Tibial nerve (tissue), 4 donors: ENCODE data around the gene HRAS. TPM values are rescaled to one million over a fixed set of nuclear protein-coding genes. Genes with fewer than 3 reads are reported as not detected.

ENCODE experiments used
- DNase-seq, 2 donors: peaks; one replicate each; pipeline ENCODE4 v3.0.0-alpha.2; 2019; ENCODE audit warnings: low spot score in 2 of 2
- H3K27ac ChIP-seq, 4 donors: fragments of 200-600 bp; sonication (generic) in 3 of 4; one replicate each; pipeline ENCODE4 v1.5.1; 2017 to 2019; ENCODE audit warnings: mild to moderate bottlenecking in 1 of 4
- H3K27me3 ChIP-seq, 2 donors: fragments of 200-600 bp; sonication (generic) in 1 of 2; one replicate each; pipeline versions ENCODE4 v1.5.1 to v1.6.0; 2017 to 2019
- H3K36me3 ChIP-seq, 3 donors: fragments of 200-600 bp; sonication (generic); one replicate each; pipeline ENCODE4 v1.5.1; 2018 to 2019
- H3K4me1 ChIP-seq, 4 donors: fragments of 200-600 bp; sonication (generic) in 3 of 4; one replicate each; pipeline ENCODE4 v1.5.1; 2017 to 2019
- H3K4me3 ChIP-seq, 4 donors: fragments of 200-600 bp; sonication (generic) in 3 of 4; one replicate each; pipeline ENCODE4 v1.5.1; 2017 to 2019; ENCODE audit warnings: mild to moderate bottlenecking in 1 of 4, moderate library complexity in 1 of 4
- H3K9me3 ChIP-seq, 4 donors: fragments of 200-600 bp; sonication (generic) in 3 of 4; one replicate each; pipeline ENCODE4 v1.5.1; 2017 to 2019
- CTCF ChIP-seq, 5 experiments: fragments of 200-600 bp in 3 of 5; fragments of 450-650 bp in 2 of 5; sonication (generic) in 3 of 5; IDR thresholded peaks; one replicate each; pipeline ENCODE4 v1.5.1; 2016 to 2019; ENCODE audit warnings: antibody characterized with exemption in 5 of 5, mild to moderate bottlenecking in 3 of 5, moderate library complexity in 2 of 5
- EP300 ChIP-seq, 2 donors: sonication (generic); formaldehyde crosslinking; IDR thresholded peaks; one replicate each; pipeline ENCODE4 v1.6.1; 2017; ENCODE audit warnings: antibody characterized with exemption in 2 of 2, mild to moderate bottlenecking in 1 of 2
- POLR2A ChIP-seq, 2 donors: fragments of 450-650 bp; IDR thresholded peaks; one replicate each; pipeline ENCODE4 v1.6.1; 2017; ENCODE audit warnings: antibody characterized with exemption in 2 of 2, mild to moderate bottlenecking in 2 of 2, moderate library complexity in 2 of 2
- WGBS, 2 donors: methylation state at CpG; one replicate each; pipeline ENCODE4 v1.1.5; 2018; 5-methylcytosine and 5-hydroxymethylcytosine counted together
- total RNA-seq, 4 donors: library from RNA; depleted of rRNA; stranded (reverse); fragments of >200 nt; gene quantifications; one replicate each; pipeline ENCODE4 v1.1.0, GENCODE V29; 2016

Gene HRAS
- total RNA-seq, 4 donors from 2014 or later = 64.3 to 71.1 (median 68.1) TPM

GRCh38 chr11:555780-556661, 20.6 kb upstream of the HRAS start:
- no peak for DNase-seq
- Histone ChIP-seq H3K4me1 (peaks cover 0 to 32% (median 16%) of the 10 kb centered on the region in 4 donors), H3K36me3 (no peaks in the 10 kb centered on the region), H3K9me3 (no peaks in the 10 kb centered on the region), H3K27ac (no peak overlapping the region), H3K4me3 (peak overlapping the region in 2 of 4 donors; percentile 32 to 36), H3K27me3 (peaks cover 0 to 85% of the 10 kb centered on the region in 2 donors)
- TF ChIP-seq CTCF (IDR thresholded peaks at IDR 0.05) (no peak), POLR2A (IDR thresholded peaks at IDR 0.05) (no peak), EP300 (IDR thresholded peaks at IDR 0.05) (no peak)
- 5 to 11% methylated on average over 10 to 47 of the region's 104 CpGs for WGBS, 2 donors

GRCh38 chr11:555227-555779, 19.9 kb upstream of the HRAS start:
- H3K4me3 ChIP-seq = peak overlapping the region in 2 of 4 donors; percentile 32 to 36
- H3K27me3 ChIP-seq = peaks cover 0 to 88% of the 10 kb centered on the region in 2 donors
- H3K36me3 ChIP-seq = peaks cover 0 to 5% (median 0%) of the 10 kb centered on the region in 3 donors
- peaks cover 0 to 29% (median 15%) of the 10 kb centered on the region in 4 donors for H3K4me1 ChIP-seq
- DNase-seq = no peak
- H3K9me3 ChIP-seq = no peaks in the 10 kb centered on the region
- 0 to 1% methylated on average over 23 to 39 of the region's 57 CpGs for WGBS, 2 donors
- no peak overlapping the region for H3K27ac ChIP-seq
- TF ChIP-seq EP300 (IDR thresholded peaks at IDR 0.05) (no peak), CTCF (IDR thresholded peaks at IDR 0.05) (no peak), POLR2A (IDR thresholded peaks at IDR 0.05) (no peak)

GRCh38 chr11:554428-555226, 19.3 kb upstream of the HRAS start:
- no peak for DNase-seq
- TF ChIP-seq POLR2A (IDR thresholded peaks at IDR 0.05) = no peak
- TF ChIP-seq CTCF (IDR thresholded peaks at IDR 0.05) = peak; percentile 37 to 69 (median 56)
- TF ChIP-seq EP300 (IDR thresholded peaks at IDR 0.05) = no peak
- Histone ChIP-seq H3K36me3 (peaks cover 0 to 5% (median 0%) of the 10 kb centered on the region in 3 donors), H3K4me3 (peak overlapping the region in 2 of 4 donors; percentile 32 to 36), H3K27ac (no peak overlapping the region), H3K4me1 (peaks cover 0 to 23% (median 12%) of the 10 kb centered on the region in 4 donors), H3K27me3 (peaks cover 0 to 85% of the 10 kb centered on the region in 2 donors), H3K9me3 (no peaks in the 10 kb centered on the region)
- WGBS, 2 donors = 3 to 15% methylated on average over 16 to 37 of the region's 60 CpGs

GRCh38 chr11:553988-554340, 18.6 kb upstream of the HRAS start:
- no peak overlapping the region for H3K27ac ChIP-seq
- TF ChIP-seq CTCF (IDR thresholded peaks at IDR 0.05) (no peak), EP300 (IDR thresholded peaks at IDR 0.05) (no peak), POLR2A (IDR thresholded peaks at IDR 0.05) (no peak)
- H3K27me3 ChIP-seq = peaks cover 0 to 80% of the 10 kb centered on the region in 2 donors
- WGBS, 2 donors = 62 to 66% methylated on average over 7 to 10 of the region's 11 CpGs
- DNase-seq = no peak
- no peak overlapping the region for H3K4me3 ChIP-seq
- peaks cover 0 to 23% (median 12%) of the 10 kb centered on the region in 4 donors for H3K4me1 ChIP-seq
- H3K9me3 ChIP-seq = no peaks in the 10 kb centered on the region
- peaks cover 0 to 5% (median 0%) of the 10 kb centered on the region in 3 donors for H3K36me3 ChIP-seq
